HCT116 (cell line): Measurements from ENCODE around the gene SMTN.

ENCODE experiments used
- EGR1 ChIP-seq: IDR thresholded peaks from 2 replicates; pipeline ENCODE4 v1.6.1; 2012; ENCODE audit warnings: low read depth
- JUND ChIP-seq: IDR thresholded peaks from 2 replicates; pipeline ENCODE4 v1.6.1; 2012
- POLR2AphosphoS5 ChIP-seq: IDR thresholded peaks from 2 replicates; pipeline ENCODE4 v1.6.1; 2011; ENCODE audit warnings: mild to moderate bottlenecking, low read depth, low read length, moderate library complexity
- SP1 ChIP-seq: IDR thresholded peaks from 2 replicates; pipeline ENCODE4 v1.6.1; 2012; ENCODE audit warnings: low read depth
- TCF7L2 ChIP-seq: IDR thresholded peaks from 2 replicates; pipeline ENCODE4 v1.7.0; 2011; ENCODE audit warnings: borderline replicate concordance, inconsistent platforms; ENCODE audit not compliant: insufficient read depth, insufficient read length; ENCODE audit errors: extremely low read depth
- ZNF274 ChIP-seq: fragments of 200-500 bp; sonication (Bioruptor generic); IDR thresholded peaks from 2 replicates; pipeline ENCODE4 v1.6.1; 2014; ENCODE audit warnings: mild to moderate bottlenecking, low read depth, low read length, inconsistent platforms
- TF ChIP-seq, protein P1 (sequence below), 3 experiments: fragments of 200-600 bp in 1 of 3; sonication (generic) in 1 of 3; IDR thresholded peaks in 2 of 3; conservative IDR thresholded peaks in 1 of 3; 2 replicates each; pipeline ENCODE4 v1.5.1; 2012 to 2017; ENCODE audit warnings: low read depth in 2 of 3, low read length in 2 of 3, antibody characterized with exemption in 1 of 3, borderline replicate concordance in 1 of 3, control low read depth in 1 of 3, mild to moderate bottlenecking in 1 of 3, mixed read lengths in 1 of 3, mixed run types in 1 of 3, moderate library complexity in 1 of 3; ENCODE audit not compliant: insufficient read depth in 1 of 3

- TF ChIP-seq, protein P1, sequence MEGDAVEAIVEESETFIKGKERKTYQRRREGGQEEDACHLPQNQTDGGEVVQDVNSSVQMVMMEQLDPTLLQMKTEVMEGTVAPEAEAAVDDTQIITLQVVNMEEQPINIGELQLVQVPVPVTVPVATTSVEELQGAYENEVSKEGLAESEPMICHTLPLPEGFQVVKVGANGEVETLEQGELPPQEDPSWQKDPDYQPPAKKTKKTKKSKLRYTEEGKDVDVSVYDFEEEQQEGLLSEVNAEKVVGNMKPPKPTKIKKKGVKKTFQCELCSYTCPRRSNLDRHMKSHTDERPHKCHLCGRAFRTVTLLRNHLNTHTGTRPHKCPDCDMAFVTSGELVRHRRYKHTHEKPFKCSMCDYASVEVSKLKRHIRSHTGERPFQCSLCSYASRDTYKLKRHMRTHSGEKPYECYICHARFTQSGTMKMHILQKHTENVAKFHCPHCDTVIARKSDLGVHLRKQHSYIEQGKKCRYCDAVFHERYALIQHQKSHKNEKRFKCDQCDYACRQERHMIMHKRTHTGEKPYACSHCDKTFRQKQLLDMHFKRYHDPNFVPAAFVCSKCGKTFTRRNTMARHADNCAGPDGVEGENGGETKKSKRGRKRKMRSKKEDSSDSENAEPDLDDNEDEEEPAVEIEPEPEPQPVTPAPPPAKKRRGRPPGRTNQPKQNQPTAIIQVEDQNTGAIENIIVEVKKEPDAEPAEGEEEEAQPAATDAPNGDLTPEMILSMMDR (IDR thresholded peaks at IDR 0.05 in 2 of 3, conservative IDR thresholded peaks at IDR 0.05 in 1 of 3; ENCODE audit: borderline replicate concordance in 1 of 3, insufficient read depth in 1 of 3, low read depth in 2 of 3, low read length in 2 of 3) = no peak
- TF ChIP-seq SP1 (no peak), POLR2AphosphoS5 (no peak), ZNF274 (no peak), EGR1 (no peak), TCF7L2 (no peak), JUND (no peak)
Measured at GRCh38 chr22:31148488-31148887, 67.4 kb downstream of the SMTN start.
